Uterus (tissue), 4 donors: ENCODE measurements around the gene TRABD2B. TPM values are rescaled to one million over a fixed set of nuclear protein-coding genes. Genes with fewer than 3 reads are reported as not detected.

ENCODE experiments used
- DNase-seq, 2 donors: peaks; one replicate each; pipeline ENCODE4 v3.0.0-alpha.2; 2019 to 2020
- H3K27ac ChIP-seq, 2 donors: fragments of 200-600 bp; sonication (generic); 1 replicate in 1 of 2; 2 replicates in 1 of 2; pipeline ENCODE4 v1.5.1; 2016 to 2018
- H3K27me3 ChIP-seq, 2 donors: fragments of 200-600 bp; sonication (generic); one replicate each; pipeline ENCODE4 v1.5.1; 2018 to 2019; ENCODE audit warnings: control low read depth in 1 of 2
- H3K36me3 ChIP-seq, 2 donors: fragments of 200-600 bp; sonication (generic); one replicate each; pipeline ENCODE4 v1.5.1; 2019; ENCODE audit warnings: control low read depth in 1 of 2
- H3K4me1 ChIP-seq, 2 donors: fragments of 200-600 bp; sonication (generic); one replicate each; pipeline ENCODE4 v1.5.1; 2018 to 2019; ENCODE audit warnings: control low read depth in 1 of 2
- H3K4me3 ChIP-seq, 2 donors: fragments of 200-600 bp; sonication (generic); 1 replicate in 1 of 2; 2 replicates in 1 of 2; pipeline ENCODE4 v1.5.1; 2018 to 2019; ENCODE audit warnings: mild to moderate bottlenecking in 1 of 2
- H3K9me3 ChIP-seq, 2 donors: fragments of 200-600 bp; sonication (generic); one replicate each; pipeline ENCODE4 v1.5.1; 2019; ENCODE audit warnings: control low read depth in 1 of 2
- CTCF ChIP-seq, 4 experiments: fragments of 200-600 bp in 2 of 4; fragments of 450-650 bp in 2 of 4; sonication (generic) in 2 of 4; IDR thresholded peaks; one replicate each; pipeline ENCODE4 v1.5.1; 2016 to 2019; ENCODE audit warnings: antibody characterized with exemption in 4 of 4, mild to moderate bottlenecking in 2 of 4, moderate library complexity in 1 of 4
- POLR2A ChIP-seq, 2 donors: fragments of 450-650 bp; IDR thresholded peaks; one replicate each; pipeline ENCODE4 v1.6.1; 2016; ENCODE audit warnings: antibody characterized with exemption in 2 of 2, mild to moderate bottlenecking in 1 of 2, moderate library complexity in 1 of 2
- intact Hi-C: fragments of 100-400 bp; cut with DNase I; formaldehyde crosslinking; loops from one replicate; pipeline ENCODE4 v1.15.1; 2023; ENCODE audit warnings: low total_unique reads
- total RNA-seq, 4 donors: library from RNA; depleted of rRNA in 3 of 4; stranded (reverse); fragments of >200 nt in 3 of 4; gene quantifications; one replicate each; pipeline versions ENCODE4 v1.1.0 to v1.2.4, GENCODE V29; 2014 to 2023
- donor health status: DM: yes; HTN: yes; CAD: no.

Gene TRABD2B
- total RNA-seq, 4 donors from 2014 or later, result under 0.01 to 1.6 (median 1.0) TPM

GRCh38 chr1:48033495-48034045 is 36.4 kb upstream of the TRABD2B start:
- Histone ChIP-seq H3K4me1 (no peaks in the 10 kb centered on the region), H3K4me3 (no peak overlapping the region), H3K36me3 (no peaks in the 10 kb centered on the region), H3K27me3 (no peaks in the 10 kb centered on the region), H3K9me3 (no peaks in the 10 kb centered on the region), H3K27ac (no peak overlapping the region)
- intact Hi-C loops, result no loop called here
- DNase-seq, result no peak
- no peak for TF ChIP-seq CTCF (IDR thresholded peaks at IDR 0.05)
- TF ChIP-seq POLR2A (IDR thresholded peaks at IDR 0.05), result no peak

- Histone ChIP-seq H3K36me3 (no peaks in the 10 kb centered on the region), H3K4me1 (no peaks in the 10 kb centered on the region), H3K27me3 (no peaks in the 10 kb centered on the region), H3K27ac (no peak overlapping the region), H3K4me3 (no peak overlapping the region), H3K9me3 (no peaks in the 10 kb centered on the region)
- DNase-seq, result no peak
- intact Hi-C loops, result no loop called here
- TF ChIP-seq POLR2A (IDR thresholded peaks at IDR 0.05) (no peak), CTCF (IDR thresholded peaks at IDR 0.05) (no peak)
Observed at GRCh38 chr1:48031676-48032075, 34.5 kb upstream of the TRABD2B start.

- DNase-seq, result no peak
- H3K4me3 ChIP-seq, result no peak overlapping the region
- no peaks in the 10 kb centered on the region for H3K27me3 ChIP-seq
- intact Hi-C loops, result no loop called here
- no peaks in the 10 kb centered on the region for H3K36me3 ChIP-seq
- TF ChIP-seq CTCF (IDR thresholded peaks at IDR 0.05) (no peak), POLR2A (IDR thresholded peaks at IDR 0.05) (no peak)
- no peaks in the 10 kb centered on the region for H3K4me1 ChIP-seq
- H3K27ac ChIP-seq, result no peak overlapping the region
- H3K9me3 ChIP-seq, result no peaks in the 10 kb centered on the region
Observed at GRCh38 chr1:48030696-48031365, 33.6 kb upstream of the TRABD2B start.

- no peaks in the 10 kb centered on the region for H3K36me3 ChIP-seq
- intact Hi-C loops, result no loop called here
- DNase-seq, result no peak
- H3K27ac ChIP-seq, result no peak overlapping the region
- no peaks in the 10 kb centered on the region for H3K9me3 ChIP-seq
- no peaks in the 10 kb centered on the region for H3K4me1 ChIP-seq
- no peak overlapping the region for H3K4me3 ChIP-seq
- TF ChIP-seq CTCF (IDR thresholded peaks at IDR 0.05) (no peak), POLR2A (IDR thresholded peaks at IDR 0.05) (no peak)
- H3K27me3 ChIP-seq, result no peaks in the 10 kb centered on the region
Observed at GRCh38 chr1:48030211-48030610, 33.0 kb upstream of the TRABD2B start.

- Histone ChIP-seq H3K27me3 (no peaks in the 10 kb centered on the region), H3K36me3 (no peaks in the 10 kb centered on the region), H3K4me3 (no peak overlapping the region), H3K9me3 (no peaks in the 10 kb centered on the region), H3K27ac (no peak overlapping the region), H3K4me1 (no peaks in the 10 kb centered on the region)
- TF ChIP-seq POLR2A (IDR thresholded peaks at IDR 0.05), result no peak
- no peak for TF ChIP-seq CTCF (IDR thresholded peaks at IDR 0.05)
- DNase-seq, result no peak
- intact Hi-C loops, result no loop called here
Observed at GRCh38 chr1:48028218-48029069, 31.3 kb upstream of the TRABD2B start.
